Esophagus (tissue), 2 donors: ENCODE data around the gene PCSK1N. TPM values are rescaled to one million over a fixed set of nuclear protein-coding genes. Genes with fewer than 3 reads are reported as not detected.

Experiments used
- H3K27ac ChIP-seq, 2 donors: one replicate each; pipeline ENCODE4 v1.5.1; 2013; ENCODE audit warnings: low read depth in 2 of 2, mild to moderate bottlenecking in 2 of 2, inconsistent platforms in 1 of 2, low read length in 1 of 2, moderate library complexity in 1 of 2
- H3K27me3 ChIP-seq, 2 donors: one replicate each; pipeline ENCODE4 v1.6.1; 2013; ENCODE audit warnings: low read length in 2 of 2, control low read depth in 1 of 2, mild to moderate bottlenecking in 1 of 2; ENCODE audit not compliant: insufficient read depth in 2 of 2, control insufficient read depth in 1 of 2
- H3K36me3 ChIP-seq, 2 donors: one replicate each; pipeline ENCODE4 v1.6.1; 2013; ENCODE audit warnings: low read length in 1 of 2; ENCODE audit not compliant: control insufficient read depth in 2 of 2, insufficient read depth in 2 of 2
- H3K4me1 ChIP-seq, 2 donors: one replicate each; pipeline ENCODE4 v1.6.1; 2013; ENCODE audit warnings: low read length in 1 of 2; ENCODE audit not compliant: control insufficient read depth in 2 of 2, insufficient read depth in 2 of 2
- H3K4me3 ChIP-seq, 2 donors: one replicate each; pipeline ENCODE4 v1.5.1; 2013; ENCODE audit warnings: low read length in 2 of 2, mild to moderate bottlenecking in 2 of 2, low read depth in 1 of 2, moderate library complexity in 1 of 2
- H3K9me3 ChIP-seq, 2 donors: one replicate each; pipeline ENCODE4 v1.6.1; 2013; ENCODE audit warnings: mild to moderate bottlenecking in 2 of 2, low read depth in 1 of 2, low read length in 1 of 2, moderate library complexity in 1 of 2; ENCODE audit not compliant: control insufficient read depth in 2 of 2, insufficient read depth in 1 of 2
- WGBS, 2 donors: extraction: QIAGEN DNeasy Blood & Tissue Kit; methylation state at CpG; one replicate each; pipeline ENCODE4 v1.1.7; 2013; 5-methylcytosine and 5-hydroxymethylcytosine counted together
- polyA plus RNA-seq, 2 donors: library from polyadenylated mRNA; stranded (reverse); fragments of 200-250 nt; gene quantifications; one replicate each; pipeline ENCODE4 v1.2.3, GENCODE V29; 2013
- donor health status: healthy with polysubstance abuse.
- donor health status: Bipolar disorder and iron deficiency.

The PCSK1N gene
- polyA plus RNA-seq, 2 donors: 0.08 to 0.31 TPM

DNA sequence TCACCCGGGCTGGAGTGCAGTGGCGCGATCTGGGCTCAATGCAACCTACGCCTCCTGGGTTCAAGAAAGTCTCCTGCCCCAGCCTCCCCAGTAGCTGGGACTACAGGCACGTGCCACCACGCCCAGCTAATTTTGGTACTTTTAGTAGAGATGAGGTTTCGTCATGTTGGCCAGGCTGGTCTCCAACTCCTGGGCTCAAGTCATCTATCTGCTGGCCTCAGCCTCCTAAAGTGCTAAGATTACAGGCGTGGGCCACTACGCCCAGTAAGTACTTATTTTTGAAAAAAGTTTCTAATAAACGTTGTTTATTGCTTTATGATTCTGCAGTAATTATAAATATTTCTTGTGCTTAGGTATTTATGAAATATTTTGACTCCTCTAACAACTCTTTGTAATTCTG, 4.3 kb upstream of the PCSK1N start:
- H3K4me1 ChIP-seq: no peaks in the 10 kb centered on the region
- H3K27ac ChIP-seq: no peak overlapping the region
- no peaks in the 10 kb centered on the region for H3K27me3 ChIP-seq
- no peaks in the 10 kb centered on the region for H3K36me3 ChIP-seq
- WGBS, 2 donors: 80% methylated on average over 10 of the region's 10 CpGs
- H3K9me3 ChIP-seq: peaks cover 0 to 4% of the 10 kb centered on the region in 2 donors
- H3K4me3 ChIP-seq: no peak overlapping the region

DNA sequence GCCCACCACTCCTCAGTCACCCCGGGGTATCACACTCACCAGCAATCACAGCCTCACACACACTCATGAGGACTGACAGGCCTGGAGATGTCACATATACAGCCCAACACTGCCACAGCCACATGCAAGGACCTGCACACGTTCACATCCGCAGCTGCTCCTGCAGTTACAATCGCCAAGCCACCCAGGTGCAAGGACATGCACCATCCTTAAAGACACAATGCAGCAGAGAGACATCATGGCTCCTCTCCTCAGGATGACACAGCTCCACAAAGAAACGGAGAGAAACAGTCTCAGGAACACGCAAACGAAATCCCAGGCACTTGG, 1.1 kb downstream of the PCSK1N start:
- Histone ChIP-seq H3K4me1 (no peaks in the 10 kb centered on the region), H3K27ac (no peak overlapping the region), H3K27me3 (peaks cover 0 to 3% of the 10 kb centered on the region in 2 donors), H3K36me3 (no peaks in the 10 kb centered on the region), H3K4me3 (no peak overlapping the region), H3K9me3 (peaks cover 0 to 4% of the 10 kb centered on the region in 2 donors)
- 5 to 20% methylated on average over 7 of the region's 7 CpGs for WGBS, 2 donors

DNA sequence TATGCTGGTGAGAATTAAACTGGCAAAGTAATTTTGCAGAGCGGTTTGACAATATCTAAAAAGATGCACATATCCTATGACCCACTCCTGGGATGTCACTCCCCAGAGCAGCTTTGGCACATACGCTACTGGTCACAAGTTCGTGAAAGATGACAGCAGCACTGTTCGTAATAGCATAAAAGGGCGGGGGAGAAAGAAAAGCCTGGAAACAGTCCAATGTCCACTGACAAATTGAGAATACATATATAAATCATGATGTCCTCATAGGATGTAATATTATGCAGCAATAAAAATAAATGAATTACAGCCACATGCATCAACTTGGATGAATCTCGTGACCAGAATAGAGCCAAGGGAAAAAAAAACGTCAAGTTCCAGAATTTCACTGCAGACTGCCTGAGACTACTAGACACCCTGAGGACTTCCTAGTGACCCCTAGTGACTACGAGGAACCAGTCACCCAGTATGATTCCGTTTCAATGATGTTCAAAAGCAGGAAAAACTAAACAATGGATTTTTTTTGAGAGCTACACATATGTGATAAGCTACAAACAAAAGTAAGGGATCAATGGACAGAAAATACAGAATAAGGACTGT, 1.8 kb downstream of the PCSK1N start:
- H3K4me3 ChIP-seq: no peak overlapping the region
- no peak overlapping the region for H3K27ac ChIP-seq
- H3K27me3 ChIP-seq: peaks cover 0 to 3% of the 10 kb centered on the region in 2 donors
- H3K36me3 ChIP-seq: no peaks in the 10 kb centered on the region
- H3K9me3 ChIP-seq: peaks cover 0 to 4% of the 10 kb centered on the region in 2 donors
- 42 to 48% methylated on average over 9 of the region's 9 CpGs for WGBS, 2 donors
- H3K4me1 ChIP-seq: no peaks in the 10 kb centered on the region

DNA sequence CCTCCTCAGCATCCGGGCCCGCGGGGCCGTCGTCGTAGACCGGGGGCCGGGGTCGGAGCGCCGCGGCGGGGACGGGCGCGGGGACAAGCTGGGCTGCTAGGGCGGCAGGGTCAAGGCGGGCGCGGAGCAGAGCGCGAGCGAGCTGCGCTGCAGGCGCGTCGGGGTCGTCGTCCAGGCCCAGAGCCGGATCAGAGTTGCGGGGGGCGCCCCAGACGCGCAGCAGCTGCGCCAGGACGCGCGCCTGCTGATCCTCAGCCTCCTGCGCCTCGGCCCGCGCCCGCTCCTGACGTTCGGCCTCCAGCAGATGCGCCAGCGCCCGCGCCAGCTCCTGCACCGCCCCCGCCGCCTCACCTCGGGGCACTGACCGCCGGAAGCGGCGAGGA, 3.5 kb downstream of the PCSK1N start:
- H3K4me3 ChIP-seq: no peak overlapping the region
- H3K4me1 ChIP-seq: no peaks in the 10 kb centered on the region
- peaks cover 0 to 3% of the 10 kb centered on the region in 2 donors for H3K27me3 ChIP-seq
- WGBS, 2 donors: 4 to 40% methylated on average over 32 to 57 of the region's 57 CpGs
- no peaks in the 10 kb centered on the region for H3K36me3 ChIP-seq
- no peak overlapping the region for H3K27ac ChIP-seq
- H3K9me3 ChIP-seq: peaks cover 0 to 4% of the 10 kb centered on the region in 2 donors

DNA sequence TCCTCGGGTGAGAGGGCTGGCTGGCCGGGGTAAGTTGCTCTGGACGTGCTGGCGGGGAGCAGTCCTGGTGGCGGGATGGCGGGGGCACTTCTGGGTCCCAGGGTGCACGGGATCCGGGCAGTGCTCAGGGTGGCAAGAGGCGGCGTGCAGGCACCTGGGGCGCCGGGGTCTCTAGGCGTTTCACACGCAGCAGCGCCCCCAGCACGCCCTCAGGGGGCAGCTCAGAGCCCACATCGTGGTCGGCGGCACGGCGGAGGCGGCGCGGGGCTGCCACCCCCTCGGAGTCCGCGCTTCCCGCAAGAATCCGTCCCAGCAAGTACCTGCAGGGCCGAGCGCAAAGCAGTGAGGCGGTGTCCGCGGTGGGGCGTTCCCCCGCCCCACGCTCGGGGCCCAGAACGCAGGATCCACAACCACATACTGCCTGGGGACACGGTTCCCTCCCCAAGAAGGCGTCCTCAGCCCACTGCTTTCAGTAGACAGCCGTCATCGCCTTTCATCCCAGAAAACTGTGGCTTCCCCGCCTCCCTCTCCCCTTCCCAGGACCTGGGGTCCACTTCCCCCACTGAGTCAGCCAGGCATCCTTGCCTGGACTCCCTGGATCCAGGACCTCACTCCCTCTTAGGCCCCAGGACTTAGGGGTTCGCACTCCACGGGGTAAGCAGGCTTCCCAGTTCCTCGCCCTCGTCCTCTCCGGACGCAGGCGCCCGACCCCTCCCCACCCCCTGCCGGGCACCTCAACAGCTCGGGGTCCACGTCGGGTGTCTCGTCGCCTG, 4.1 kb downstream of the PCSK1N start:
- no peaks in the 10 kb centered on the region for H3K4me1 ChIP-seq
- H3K27me3 ChIP-seq: peaks cover 0 to 3% of the 10 kb centered on the region in 2 donors
- WGBS, 2 donors: 13 to 42% methylated on average over 55 to 58 of the region's 58 CpGs
- H3K9me3 ChIP-seq: peaks cover 0 to 4% of the 10 kb centered on the region in 2 donors
- no peak overlapping the region for H3K4me3 ChIP-seq
- H3K27ac ChIP-seq: no peak overlapping the region
- H3K36me3 ChIP-seq: no peaks in the 10 kb centered on the region

DNA sequence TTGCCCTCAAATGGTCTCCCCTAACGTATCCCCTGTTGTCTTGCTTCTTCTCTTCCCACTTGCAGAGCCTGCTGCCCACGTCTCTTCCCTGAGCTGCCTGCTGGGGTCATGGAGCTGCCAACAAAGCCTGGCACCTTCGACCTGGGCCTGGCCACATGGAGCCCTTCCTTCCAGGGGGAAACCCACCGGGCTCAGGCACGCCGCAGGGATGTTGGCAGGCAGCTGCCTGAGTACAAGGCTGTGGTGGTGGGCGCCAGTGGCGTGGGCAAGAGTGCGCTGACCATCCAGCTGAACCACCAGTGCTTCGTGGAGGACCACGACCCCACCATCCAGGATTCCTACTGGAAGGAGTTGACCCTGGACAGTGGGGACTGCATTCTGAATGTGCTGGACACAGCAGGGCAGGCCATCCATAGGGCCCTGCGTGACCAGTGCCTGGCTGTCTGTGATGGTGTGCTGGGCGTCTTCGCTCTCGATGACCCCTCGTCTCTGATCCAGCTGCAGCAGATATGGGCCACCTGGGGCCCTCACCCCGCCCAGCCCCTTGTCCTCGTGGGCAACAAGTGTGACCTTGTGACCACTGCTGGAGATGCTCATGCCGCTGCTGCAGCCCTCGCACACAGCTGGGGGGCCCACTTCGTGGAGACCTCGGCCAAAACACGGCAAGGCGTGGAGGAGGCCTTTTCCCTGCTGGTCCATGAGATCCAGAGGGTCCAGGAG, 6.2 kb downstream of the PCSK1N start:
- WGBS, 2 donors: 83 to 90% methylated on average over 24 of the region's 24 CpGs
- no peak overlapping the region for H3K27ac ChIP-seq
- peaks cover 0 to 3% of the 10 kb centered on the region in 2 donors for H3K9me3 ChIP-seq
- H3K4me1 ChIP-seq: no peaks in the 10 kb centered on the region
- H3K27me3 ChIP-seq: peaks cover 0 to 3% of the 10 kb centered on the region in 2 donors
- H3K4me3 ChIP-seq: no peak overlapping the region
- peaks cover 0 to under 1% of the 10 kb centered on the region in 2 donors for H3K36me3 ChIP-seq

DNA sequence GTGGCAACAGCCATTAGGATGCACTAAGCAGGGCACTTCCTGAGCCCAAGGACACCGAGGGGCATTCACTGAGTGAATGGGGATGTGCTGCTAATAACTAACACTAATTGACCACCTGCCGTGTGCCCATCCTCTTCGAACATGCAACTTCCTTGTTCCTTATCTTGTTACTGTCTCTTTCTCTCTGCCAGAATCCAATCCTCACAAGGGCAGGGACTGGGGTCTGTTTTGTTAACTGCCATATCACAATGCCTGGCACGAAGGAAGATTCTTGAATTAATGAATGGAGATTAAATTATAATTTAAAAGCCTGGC, 7.8 kb downstream of the PCSK1N start:
- no peak overlapping the region for H3K27ac ChIP-seq
- peaks cover 0 to 3% of the 10 kb centered on the region in 2 donors for H3K9me3 ChIP-seq
- H3K27me3 ChIP-seq: peaks cover 0 to 3% of the 10 kb centered on the region in 2 donors
- no peaks in the 10 kb centered on the region for H3K4me1 ChIP-seq
- WGBS, 2 donors: 63 to 73% methylated on average over 4 of the region's 4 CpGs
- no peak overlapping the region for H3K4me3 ChIP-seq
- H3K36me3 ChIP-seq: peaks cover 0 to 16% of the 10 kb centered on the region in 2 donors

DNA sequence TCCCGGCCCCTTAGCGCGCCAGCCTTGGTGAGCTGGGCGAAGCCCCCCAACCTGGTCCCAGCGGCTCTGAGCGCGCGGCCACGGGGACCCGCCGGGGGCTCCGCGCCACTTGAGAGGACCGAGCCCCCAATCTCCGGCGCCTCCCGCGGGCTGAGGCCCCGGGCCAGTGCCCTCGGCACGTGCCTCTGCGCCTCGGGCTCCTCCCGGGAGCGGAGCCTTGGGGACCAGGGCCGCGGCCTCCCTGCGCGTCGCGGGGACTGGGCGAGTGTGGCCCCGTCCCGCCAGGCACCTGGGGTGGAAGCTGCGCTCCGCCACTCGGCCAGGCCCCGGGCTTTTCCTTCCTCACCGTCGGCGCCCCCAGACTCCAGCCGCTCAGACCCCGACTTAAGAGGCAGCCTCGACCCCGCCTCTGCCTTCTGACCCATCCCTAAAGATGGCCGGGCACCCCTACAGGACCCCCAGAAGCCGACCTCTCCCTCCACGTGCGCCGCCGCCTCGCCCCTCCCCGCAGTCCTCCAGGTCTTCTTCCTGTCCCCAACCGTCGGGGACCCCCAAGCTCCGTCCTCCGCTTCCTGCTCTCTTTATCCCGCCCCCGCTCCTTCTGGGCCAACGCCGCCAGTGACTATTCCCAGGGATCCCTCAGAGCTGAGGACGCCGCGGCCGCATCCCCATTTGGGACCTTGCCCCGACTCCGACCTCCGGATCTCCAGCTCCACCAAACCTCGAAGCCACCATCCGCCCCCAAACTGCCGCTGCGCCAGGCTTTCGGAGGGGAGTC, 8.3 kb downstream of the PCSK1N start:
- Histone ChIP-seq H3K4me1 (no peaks in the 10 kb centered on the region), H3K27ac (no peak overlapping the region), H3K27me3 (peaks cover 0 to 3% of the 10 kb centered on the region in 2 donors), H3K4me3 (no peak overlapping the region), H3K9me3 (peaks cover 0 to 3% of the 10 kb centered on the region in 2 donors), H3K36me3 (peaks cover 0 to 16% of the 10 kb centered on the region in 2 donors)
- WGBS, 2 donors: 42 to 50% methylated on average over 59 to 73 of the region's 73 CpGs

DNA sequence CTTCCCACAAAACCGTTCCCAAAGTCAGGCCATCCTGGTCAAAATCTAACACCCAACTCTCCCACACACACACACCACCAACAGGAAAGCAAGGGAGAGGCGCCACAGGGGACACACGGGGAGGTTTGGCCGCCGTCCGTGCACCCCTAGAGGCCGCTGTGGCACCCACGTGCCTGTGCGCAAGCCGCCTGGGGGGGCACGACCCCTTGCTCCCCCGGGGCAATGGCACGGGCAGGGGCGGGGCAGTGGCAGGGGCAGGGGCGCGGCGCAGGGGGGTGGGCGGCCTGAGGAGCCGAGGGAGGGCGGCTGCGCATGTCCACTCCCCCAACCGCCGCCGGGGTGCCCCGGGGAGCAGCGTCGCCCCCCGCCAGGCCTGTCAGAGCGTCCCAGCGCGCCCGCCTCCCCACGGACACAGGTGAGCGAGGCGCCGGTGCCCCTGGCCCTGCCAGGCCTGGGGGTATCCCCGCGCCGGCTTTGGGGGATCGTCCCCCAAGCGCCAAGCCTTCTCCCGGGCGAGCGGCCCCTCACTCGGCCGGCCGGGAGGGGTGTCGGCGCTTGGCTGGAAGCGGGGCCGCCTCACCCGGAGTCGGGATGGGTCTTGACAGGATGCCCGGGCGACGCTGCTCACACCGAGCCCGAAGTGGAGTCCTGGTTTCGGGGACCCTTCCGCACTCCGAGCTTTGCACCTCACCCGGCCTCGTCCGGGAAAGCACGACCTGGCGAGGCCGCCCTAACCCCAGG, 9.1 kb downstream of the PCSK1N start, which contains the start of gene ERAS:
ERAS (plus strand) TSS at position 379 of the 741 bp plus-strand sequence. CDS start 2,611 bp downstream, outside the sequence.
- 46 to 59% methylated on average over 30 to 67 of the region's 67 CpGs for WGBS, 2 donors
- Histone ChIP-seq H3K36me3 (peaks cover 0 to 16% of the 10 kb centered on the region in 2 donors), H3K27ac (no peak within 1 kb of the TSS), H3K27me3 (peaks cover 0 to 3% of the 10 kb centered on the region in 2 donors), H3K4me3 (no peak within 1 kb of the TSS), H3K4me1 (no peaks in the 10 kb centered on the region), H3K9me3 (peaks cover 0 to 3% of the 10 kb centered on the region in 2 donors)
